Measurements from ENCODE around the gene ORAI3. TPM values are rescaled to one million over a fixed set of nuclear protein-coding genes. Genes with fewer than 3 reads are reported as not detected.

The ORAI3 gene
- 14.1 and 17.3 TPM in 2 replicates for polyA plus RNA-seq (2011; rRNA removed)
- polyA plus RNA-seq (2012; cell fraction: cytosol; rRNA removed): 5.9 and 10.3 TPM in 2 replicates
- 10.8 and 11.6 TPM in 2 replicates for polyA plus RNA-seq (2012; cell fraction: nucleus; rRNA removed)
- polyA plus RNA-seq (2017; fragmentation: RNase III; extraction: RNeasy Plus Mini Kit Qiagen cat#74134 plus additional on column Dnase treatment): 7.1 to 11.8 TPM (median 10.5 TPM) in 3 replicates
- 11.0 and 13.8 TPM in 2 replicates for polyA minus RNA-seq (2011; rRNA and poly(A)+ RNA removed)

- Histone ChIP-seq H3K9me3 (no peaks in the 10 kb centered on the region), H3K4me1 (peaks cover 25% of the 10 kb centered on the region), H3K4me2 (peak within 1 kb of the TSS; percentile 88), H3K27ac (peak within 1 kb of the TSS; percentile 90 to 99), H3K4me3 (peak within 1 kb of the TSS; percentile 73)
- DNase-seq (ENCODE audit: low read depth in 1 of 2, low spot score in 1 of 2) (peak; percentile 53 to 57), FAIRE-seq (no peak), ATAC-seq (peak; percentile 69 to 81)
- CTCF ChIA-PET: interaction anchor here (1.9 to 8.2 kb wide), 3 partner anchors 7 to 193 kb away, joined by 7 to 78 read pairs (median 10); no protein-coding TSS in a partner anchor
- POLR2A ChIA-PET: interaction anchor here (0.7 kb wide), 1 partner anchor 168 kb away, joined by 3 read pairs; no protein-coding TSS in a partner anchor
- under 1% methylated on average over 26 of the region's 70 CpGs for WGBS (ENCODE audit: missing lambda C conversion rate)
- TF ChIP-seq POLR2AphosphoS2 (conservative IDR thresholded peaks at IDR 0.05; ENCODE audit: low read length) (0 out of 2 replicates have a peak, but pooled peaks have one; percentile 44), JUN (IDR thresholded peaks at IDR 0.05) (peak; percentile 34 to 79; a peak in 4 of 5 replicates), USF2 (IDR thresholded peaks at IDR 0.05) (0 out of 2 replicates have a peak, but pooled peaks have one; percentile 35), CHD2 (IDR thresholded peaks at IDR 0.05; ENCODE audit: low read length, partially characterized antibody) (no peak), NPAS2 (CRISPR knock-in tag; IDR thresholded peaks at IDR 0.05; ENCODE audit: borderline replicate concordance) (no peak), EHF (CRISPR knock-in tag; IDR thresholded peaks at IDR 0.05) (no peak), HOXA7 (CRISPR knock-in tag; IDR thresholded peaks at IDR 0.05) (0 out of 2 replicates have a peak, but pooled peaks have one; percentile 10), POLR2A (IDR thresholded peaks at IDR 0.05; ENCODE audit: low read length) (peak; percentile 27; the same call in 1 of the 2 replicates), HOXB13 (CRISPR knock-in tag; IDR thresholded peaks at IDR 0.05; ENCODE audit: low read depth) (no peak), BCL3 (IDR thresholded peaks at IDR 0.05) (0 out of 3 replicates have a peak, but pooled peaks have one; percentile 43)
- TF ChIP-seq, protein P1, sequence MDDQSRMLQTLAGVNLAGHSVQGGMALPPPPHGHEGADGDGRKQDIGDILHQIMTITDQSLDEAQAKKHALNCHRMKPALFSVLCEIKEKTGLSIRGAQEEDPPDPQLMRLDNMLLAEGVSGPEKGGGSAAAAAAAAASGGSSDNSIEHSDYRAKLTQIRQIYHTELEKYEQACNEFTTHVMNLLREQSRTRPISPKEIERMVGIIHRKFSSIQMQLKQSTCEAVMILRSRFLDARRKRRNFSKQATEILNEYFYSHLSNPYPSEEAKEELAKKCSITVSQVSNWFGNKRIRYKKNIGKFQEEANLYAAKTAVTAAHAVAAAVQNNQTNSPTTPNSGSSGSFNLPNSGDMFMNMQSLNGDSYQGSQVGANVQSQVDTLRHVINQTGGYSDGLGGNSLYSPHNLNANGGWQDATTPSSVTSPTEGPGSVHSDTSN (IDR thresholded peaks at IDR 0.05): peak; percentile 65
Measured at GRCh38 chr16:30948667-30949649, at the start of gene ORAI3. Gene ORAI3 (plus strand): TSS chr16:30949068. CDS start chr16:30949290, 222 bp downstream.

GRCh38 chr16:30899794-30900193, 49.1 kb upstream of the ORAI3 start:
- FAIRE-seq: no peak
- H3K9me3 ChIP-seq: no peaks in the 10 kb centered on the region
- peaks cover 24% of the 10 kb centered on the region; the same call in 2 of the 3 replicates for H3K4me1 ChIP-seq
- H3K4me3 ChIP-seq: no peak overlapping the region
- no peak for ATAC-seq
- H3K4me2 ChIP-seq: no peak overlapping the region
- TF ChIP-seq E2F6 (IDR thresholded peaks at IDR 0.05; ENCODE audit: borderline replicate concordance, low read depth): no peak
- no peak for TF ChIP-seq RARB (CRISPR knock-in tag; IDR thresholded peaks at IDR 0.05)
- no peak for TF ChIP-seq EHMT2 (IDR thresholded peaks at IDR 0.05; ENCODE audit: low read depth)
- no peak for TF ChIP-seq CBX8 (IDR thresholded peaks at IDR 0.05)
- no peak for TF ChIP-seq FOXS1 (CRISPR knock-in tag; IDR thresholded peaks at IDR 0.05)
- no peak for TF ChIP-seq HOXB5 (CRISPR knock-in tag; IDR thresholded peaks at IDR 0.05)
- no peak for TF ChIP-seq MYC (IDR thresholded peaks at IDR 0.05; ENCODE audit: borderline replicate concordance, low read length)
- no peak for TF ChIP-seq NR3C1 (IDR thresholded peaks at IDR 0.05)
- TF ChIP-seq ZFP36 (IDR thresholded peaks at IDR 0.05; ENCODE audit: borderline replicate concordance, partially characterized antibody): no peak
- TF ChIP-seq RFX5 (IDR thresholded peaks at IDR 0.05): no peak
- no peak for TF ChIP-seq KDM1A (IDR thresholded peaks at IDR 0.05; ENCODE audit: low read depth)
- 89% methylated on average over 2 of the region's 2 CpGs for WGBS (ENCODE audit: missing lambda C conversion rate)
- H3K27ac ChIP-seq: no peak overlapping the region; a peak in 1 of 6 replicates
- CTCF ChIA-PET: interaction anchor here (0.6 to 4.1 kb wide), 8 partner anchors 9 to 88 kb away, joined by 3 to 46 read pairs (median 9); no protein-coding TSS in a partner anchor
- DNase-seq (ENCODE audit: low read depth in 1 of 2, low spot score in 1 of 2): no peak
- POLR2A ChIA-PET: no interaction called here
